Colonic mucosa (tissue), 4 donors: ENCODE results near the gene CACNB4. TPM values are rescaled to one million over a fixed set of nuclear protein-coding genes. Genes with fewer than 3 reads are reported as not detected.

Source experiments
- DNase-seq: peaks from one replicate; pipeline ENCODE4 v3.0.0-alpha.2; 2020
- H3K27ac ChIP-seq: fragments of 200-600 bp; one replicate; pipeline ENCODE4 v1.8.0; 2021
- H3K27me3 ChIP-seq: fragments of 200-600 bp; one replicate; pipeline ENCODE4 v1.8.0; 2021
- H3K36me3 ChIP-seq: fragments of 200-600 bp; one replicate; pipeline ENCODE4 v1.8.0; 2021
- H3K4me1 ChIP-seq: fragments of 200-600 bp; one replicate; pipeline ENCODE4 v1.8.0; 2021; ENCODE audit warnings: mild to moderate bottlenecking
- H3K4me3 ChIP-seq: fragments of 200-600 bp; one replicate; pipeline ENCODE4 v1.8.0; 2021
- H3K9ac ChIP-seq, 2 donors: one replicate each; pipeline ENCODE4 v1.7.0; 2013; ENCODE audit warnings: control low read depth in 2 of 2, low read depth in 2 of 2, low read length in 2 of 2
- H3K9me3 ChIP-seq: fragments of 200-600 bp; one replicate; pipeline ENCODE4 v1.8.0; 2021
- CTCF ChIP-seq: fragments of 200-600 bp; IDR thresholded peaks from one replicate; pipeline ENCODE4 v1.8.0; 2022; ENCODE audit warnings: antibody characterized with exemption, mild to moderate bottlenecking
- intact Hi-C: fragments of 100-400 bp; cut with DNase I; formaldehyde crosslinking; loops from one replicate; pipeline ENCODE4 v1.14.1; 2022
- total RNA-seq, 2 donors: library from RNA; stranded (reverse); fragmentation: NEBNext Ultra II Directional in 1 of 2; extraction: Animal tissue kit (Norgen Biotek cat#: 25700) in 1 of 2; gene quantifications; one replicate each; pipeline ENCODE4 v1.2.1, GENCODE V29; 2021
- donor health status: healthy.
- donor health status: DM: no; HTN: no; CAD: no.
- donor health status: DM: no; HTN: no; CAD: no.

CACNB4 gene
- total RNA-seq, 2 donors from 2014 or later, result 0.44 to 1.0 TPM

- DNase-seq, result no peak
- intact Hi-C loops, result no loop called here
- H3K27me3 ChIP-seq, result no peaks in the 10 kb centered on the region
- no peaks in the 10 kb centered on the region for H3K36me3 ChIP-seq
- H3K4me3 ChIP-seq, result no peak overlapping the region
- no peak for TF ChIP-seq CTCF
- H3K4me1 ChIP-seq, result no peaks in the 10 kb centered on the region
- H3K9me3 ChIP-seq, result no peaks in the 10 kb centered on the region
- no peak overlapping the region for H3K27ac ChIP-seq
- H3K9ac ChIP-seq, result no peak overlapping the region
Measured at GRCh38 chr2:151786077-151786476, 312.8 kb downstream of the CACNB4 start.

GRCh38 chr2:151783133-151783520 lies 315.7 kb downstream of the CACNB4 start:
- Histone ChIP-seq H3K4me1 (no peaks in the 10 kb centered on the region), H3K4me3 (no peak overlapping the region), H3K9me3 (no peaks in the 10 kb centered on the region), H3K27me3 (no peaks in the 10 kb centered on the region), H3K36me3 (no peaks in the 10 kb centered on the region), H3K27ac (no peak overlapping the region), H3K9ac (no peak overlapping the region)
- no peak for TF ChIP-seq CTCF
- no peak for DNase-seq
- intact Hi-C loops, result no loop called here

Other genes with a start within 250 kb of the CACNB4 start
- 10 to 100 TPM; 30.6 to 42.0 TPM for gene STAM2, start 76.7 kb upstream of the CACNB4 start, total RNA-seq
- gene FMNL2, start 236.1 kb upstream of the CACNB4 start, total RNA-seq, result 10 to 100 TPM; 10.6 to 17.5 TPM